WTC11 (cell line): ENCODE measurements around the gene ZNF415. TPM values are rescaled to one million over a fixed set of nuclear protein-coding genes. Genes with fewer than 3 reads are reported as not detected.

Experiments used
- ATAC-seq: fragments of 200-7000 bp; cut with Tn5 transposase; 2 replicates; pipeline ENCODE4 v1.10.0; 2021; ENCODE audit warnings: mild to moderate bottlenecking, moderate library complexity
- CTCF ChIA-PET: fragments of 300-600 bp; sonication (Branson Sonifier 250); formaldehyde crosslinking; loops from one replicate; lab custom pipeline; 2021; ENCODE audit warnings: antibody characterized with exemption; lab: Charles Lee
- POLR2A ChIA-PET: fragments of 350-600 bp; sonication (Branson Sonifier 250); formaldehyde crosslinking; loops from one replicate; lab custom pipeline; 2021; ENCODE audit warnings: antibody characterized with exemption; lab: Charles Lee
- DNase-seq: peaks from one replicate; pipeline ENCODE4 v3.0.0; 2021; ENCODE audit warnings: low spot score
- H3K27ac Mint-ChIP-seq: 2 replicates; pipeline ENCODE4 v1.8.0; 2021; ENCODE audit warnings: mixed read lengths
- H3K27me3 Mint-ChIP-seq: 2 replicates; pipeline ENCODE4 v1.8.0; 2021; ENCODE audit warnings: low read depth, mild to moderate bottlenecking, moderate library complexity, mixed read lengths
- H3K36me3 Mint-ChIP-seq: 2 replicates; pipeline ENCODE4 v1.8.0; 2021; ENCODE audit warnings: mixed read lengths
- H3K4me1 Mint-ChIP-seq: 2 replicates; pipeline ENCODE4 v1.8.0; 2022; ENCODE audit warnings: mixed read lengths
- H3K4me3 Mint-ChIP-seq: 2 replicates; pipeline ENCODE4 v1.8.0; 2021; ENCODE audit warnings: mild to moderate bottlenecking, moderate library complexity, mixed read lengths
- H3K9me3 Mint-ChIP-seq: 2 replicates; pipeline ENCODE4 v1.8.0; 2021; ENCODE audit warnings: mixed read lengths
- AFF4 ChIP-seq: sonication (generic); formaldehyde crosslinking; IDR thresholded peaks from 2 replicates; pipeline ENCODE4 v1.8.1; 2023; ENCODE audit warnings: mild to moderate bottlenecking, missing genetic modification reagents, borderline replicate concordance
- ATF3 ChIP-seq: sonication (generic); formaldehyde crosslinking; conservative IDR thresholded peaks from 2 replicates; pipeline ENCODE4 v1.8.1; 2022; ENCODE audit warnings: mild to moderate bottlenecking, missing genetic modification reagents
- CBFB ChIP-seq: sonication (generic); formaldehyde crosslinking; IDR thresholded peaks from 2 replicates; pipeline ENCODE4 v1.8.1; 2022; ENCODE audit warnings: mild to moderate bottlenecking, low read depth, missing genetic modification reagents
- GTF2I ChIP-seq: fragments of 250-450 bp; sonication (Bioruptor Pico); conservative IDR thresholded peaks from 2 replicates; pipeline ENCODE4 v1.4.0; 2021; ENCODE audit warnings: mild to moderate bottlenecking
- KAT7 ChIP-seq: sonication (generic); formaldehyde crosslinking; IDR thresholded peaks from 2 replicates; pipeline ENCODE4 v1.8.1; 2023; ENCODE audit warnings: missing genetic modification reagents, mild to moderate bottlenecking, borderline replicate concordance
- MXD4 ChIP-seq: fragments of 250-450 bp; sonication (Bioruptor Pico); IDR thresholded peaks from 2 replicates; pipeline ENCODE4 v1.8.0; 2021; ENCODE audit warnings: mild to moderate bottlenecking, moderate library complexity, borderline replicate concordance
- NFATC4 ChIP-seq: fragments of 250-450 bp; sonication (Bioruptor Pico); IDR thresholded peaks from 2 replicates; pipeline ENCODE4 v1.9.0; 2021; ENCODE audit warnings: mild to moderate bottlenecking
- RELA ChIP-seq: sonication (generic); formaldehyde crosslinking; IDR thresholded peaks from 2 replicates; pipeline ENCODE4 v1.8.1; 2022; ENCODE audit warnings: missing genetic modification reagents, mild to moderate bottlenecking, borderline replicate concordance
- ZNF138 ChIP-seq: sonication (generic); formaldehyde crosslinking; conservative IDR thresholded peaks from 2 replicates; pipeline ENCODE4 v1.8.1; 2022; ENCODE audit warnings: mild to moderate bottlenecking, moderate library complexity, missing genetic modification reagents
- ZNF219 ChIP-seq: sonication (generic); formaldehyde crosslinking; IDR thresholded peaks from 2 replicates; pipeline ENCODE4 v1.8.0; 2023; ENCODE audit warnings: missing genetic modification reagents, mild to moderate bottlenecking, borderline replicate concordance
- ZNF232 ChIP-seq: sonication (generic); formaldehyde crosslinking; IDR thresholded peaks from 2 replicates; pipeline ENCODE4 v1.8.0; 2022; ENCODE audit warnings: mild to moderate bottlenecking, missing genetic modification reagents
- ZNF396 ChIP-seq: fragments of 250-450 bp; sonication (Bioruptor Pico); IDR thresholded peaks from 2 replicates; pipeline ENCODE4 v1.8.0; 2021; ENCODE audit warnings: mild to moderate bottlenecking, moderate library complexity, borderline replicate concordance
- ZNF532 ChIP-seq: fragments of 250-450 bp; sonication (Bioruptor Pico); IDR thresholded peaks from 2 replicates; pipeline ENCODE4 v1.9.0; 2021; ENCODE audit warnings: mild to moderate bottlenecking, borderline replicate concordance
- total RNA-seq: library from RNA; stranded (reverse); gene quantifications from 3 replicates; pipeline ENCODE4 v1.2.3, GENCODE V29; 2021
- TF ChIP-seq, protein P1 (sequence below): sonication (generic); formaldehyde crosslinking; IDR thresholded peaks from 2 replicates; pipeline ENCODE4 v1.8.0; 2023; ENCODE audit warnings: missing genetic modification reagents, mild to moderate bottlenecking, borderline replicate concordance
- TF ChIP-seq, protein P2 (sequence below): sonication (generic); formaldehyde crosslinking; conservative IDR thresholded peaks from 2 replicates; pipeline ENCODE4 v1.8.1; 2023; ENCODE audit warnings: mild to moderate bottlenecking, low read depth, missing genetic modification reagents, moderate library complexity
- TF ChIP-seq, protein P3 (sequence below): sonication (generic); formaldehyde crosslinking; IDR thresholded peaks from 2 replicates; pipeline ENCODE4 v1.8.1; 2023; ENCODE audit warnings: mild to moderate bottlenecking, missing genetic modification reagents

ZNF415 gene
- total RNA-seq, 1 experiment from 2014 or later: 11.2 TPM

- TF ChIP-seq ZNF219: no peak
- TF ChIP-seq NFATC4 (CRISPR knock-in tag): no peak
- no peak for TF ChIP-seq MXD4 (CRISPR knock-in tag)
- no peak for TF ChIP-seq ZNF232
- TF ChIP-seq, protein P1, sequence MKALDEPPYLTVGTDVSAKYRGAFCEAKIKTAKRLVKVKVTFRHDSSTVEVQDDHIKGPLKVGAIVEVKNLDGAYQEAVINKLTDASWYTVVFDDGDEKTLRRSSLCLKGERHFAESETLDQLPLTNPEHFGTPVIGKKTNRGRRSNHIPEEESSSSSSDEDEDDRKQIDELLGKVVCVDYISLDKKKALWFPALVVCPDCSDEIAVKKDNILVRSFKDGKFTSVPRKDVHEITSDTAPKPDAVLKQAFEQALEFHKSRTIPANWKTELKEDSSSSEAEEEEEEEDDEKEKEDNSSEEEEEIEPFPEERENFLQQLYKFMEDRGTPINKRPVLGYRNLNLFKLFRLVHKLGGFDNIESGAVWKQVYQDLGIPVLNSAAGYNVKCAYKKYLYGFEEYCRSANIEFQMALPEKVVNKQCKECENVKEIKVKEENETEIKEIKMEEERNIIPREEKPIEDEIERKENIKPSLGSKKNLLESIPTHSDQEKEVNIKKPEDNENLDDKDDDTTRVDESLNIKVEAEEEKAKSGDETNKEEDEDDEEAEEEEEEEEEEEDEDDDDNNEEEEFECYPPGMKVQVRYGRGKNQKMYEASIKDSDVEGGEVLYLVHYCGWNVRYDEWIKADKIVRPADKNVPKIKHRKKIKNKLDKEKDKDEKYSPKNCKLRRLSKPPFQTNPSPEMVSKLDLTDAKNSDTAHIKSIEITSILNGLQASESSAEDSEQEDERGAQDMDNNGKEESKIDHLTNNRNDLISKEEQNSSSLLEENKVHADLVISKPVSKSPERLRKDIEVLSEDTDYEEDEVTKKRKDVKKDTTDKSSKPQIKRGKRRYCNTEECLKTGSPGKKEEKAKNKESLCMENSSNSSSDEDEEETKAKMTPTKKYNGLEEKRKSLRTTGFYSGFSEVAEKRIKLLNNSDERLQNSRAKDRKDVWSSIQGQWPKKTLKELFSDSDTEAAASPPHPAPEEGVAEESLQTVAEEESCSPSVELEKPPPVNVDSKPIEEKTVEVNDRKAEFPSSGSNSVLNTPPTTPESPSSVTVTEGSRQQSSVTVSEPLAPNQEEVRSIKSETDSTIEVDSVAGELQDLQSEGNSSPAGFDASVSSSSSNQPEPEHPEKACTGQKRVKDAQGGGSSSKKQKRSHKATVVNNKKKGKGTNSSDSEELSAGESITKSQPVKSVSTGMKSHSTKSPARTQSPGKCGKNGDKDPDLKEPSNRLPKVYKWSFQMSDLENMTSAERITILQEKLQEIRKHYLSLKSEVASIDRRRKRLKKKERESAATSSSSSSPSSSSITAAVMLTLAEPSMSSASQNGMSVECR (CRISPR knock-in tag): no peak
- no peak for TF ChIP-seq ZNF396 (CRISPR knock-in tag)
- TF ChIP-seq ATF3 (CRISPR knock-in tag): no peak
- no peak for TF ChIP-seq GTF2I (CRISPR knock-in tag)
- TF ChIP-seq ZNF532 (CRISPR knock-in tag): no peak
- no peak for TF ChIP-seq ZNF138 (CRISPR knock-in tag)
- no peak for TF ChIP-seq CBFB (CRISPR knock-in tag)
- no peak for TF ChIP-seq AFF4
- no peak for TF ChIP-seq RELA (CRISPR knock-in tag)
- TF ChIP-seq, protein P2, sequence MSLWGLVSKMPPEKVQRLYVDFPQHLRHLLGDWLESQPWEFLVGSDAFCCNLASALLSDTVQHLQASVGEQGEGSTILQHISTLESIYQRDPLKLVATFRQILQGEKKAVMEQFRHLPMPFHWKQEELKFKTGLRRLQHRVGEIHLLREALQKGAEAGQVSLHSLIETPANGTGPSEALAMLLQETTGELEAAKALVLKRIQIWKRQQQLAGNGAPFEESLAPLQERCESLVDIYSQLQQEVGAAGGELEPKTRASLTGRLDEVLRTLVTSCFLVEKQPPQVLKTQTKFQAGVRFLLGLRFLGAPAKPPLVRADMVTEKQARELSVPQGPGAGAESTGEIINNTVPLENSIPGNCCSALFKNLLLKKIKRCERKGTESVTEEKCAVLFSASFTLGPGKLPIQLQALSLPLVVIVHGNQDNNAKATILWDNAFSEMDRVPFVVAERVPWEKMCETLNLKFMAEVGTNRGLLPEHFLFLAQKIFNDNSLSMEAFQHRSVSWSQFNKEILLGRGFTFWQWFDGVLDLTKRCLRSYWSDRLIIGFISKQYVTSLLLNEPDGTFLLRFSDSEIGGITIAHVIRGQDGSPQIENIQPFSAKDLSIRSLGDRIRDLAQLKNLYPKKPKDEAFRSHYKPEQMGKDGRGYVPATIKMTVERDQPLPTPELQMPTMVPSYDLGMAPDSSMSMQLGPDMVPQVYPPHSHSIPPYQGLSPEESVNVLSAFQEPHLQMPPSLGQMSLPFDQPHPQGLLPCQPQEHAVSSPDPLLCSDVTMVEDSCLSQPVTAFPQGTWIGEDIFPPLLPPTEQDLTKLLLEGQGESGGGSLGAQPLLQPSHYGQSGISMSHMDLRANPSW (CRISPR knock-in tag): no peak
- no peak for TF ChIP-seq KAT7 (CRISPR knock-in tag)
- TF ChIP-seq, protein P3, sequence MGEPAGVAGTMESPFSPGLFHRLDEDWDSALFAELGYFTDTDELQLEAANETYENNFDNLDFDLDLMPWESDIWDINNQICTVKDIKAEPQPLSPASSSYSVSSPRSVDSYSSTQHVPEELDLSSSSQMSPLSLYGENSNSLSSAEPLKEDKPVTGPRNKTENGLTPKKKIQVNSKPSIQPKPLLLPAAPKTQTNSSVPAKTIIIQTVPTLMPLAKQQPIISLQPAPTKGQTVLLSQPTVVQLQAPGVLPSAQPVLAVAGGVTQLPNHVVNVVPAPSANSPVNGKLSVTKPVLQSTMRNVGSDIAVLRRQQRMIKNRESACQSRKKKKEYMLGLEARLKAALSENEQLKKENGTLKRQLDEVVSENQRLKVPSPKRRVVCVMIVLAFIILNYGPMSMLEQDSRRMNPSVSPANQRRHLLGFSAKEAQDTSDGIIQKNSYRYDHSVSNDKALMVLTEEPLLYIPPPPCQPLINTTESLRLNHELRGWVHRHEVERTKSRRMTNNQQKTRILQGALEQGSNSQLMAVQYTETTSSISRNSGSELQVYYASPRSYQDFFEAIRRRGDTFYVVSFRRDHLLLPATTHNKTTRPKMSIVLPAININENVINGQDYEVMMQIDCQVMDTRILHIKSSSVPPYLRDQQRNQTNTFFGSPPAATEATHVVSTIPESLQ (CRISPR knock-in tag): no peak
- ATAC-seq (no peak), DNase-seq (no peak)
- peaks cover 40% of the 10 kb centered on the region for H3K9me3 Mint-ChIP-seq
- no peak overlapping the region for H3K27ac Mint-ChIP-seq
- POLR2A ChIA-PET: no interaction called here
- H3K4me1 Mint-ChIP-seq: peaks cover 14% of the 10 kb centered on the region
- CTCF ChIA-PET: no interaction called here
- no peak overlapping the region for H3K4me3 Mint-ChIP-seq
- H3K27me3 Mint-ChIP-seq: peaks cover 21% of the 10 kb centered on the region
- H3K36me3 Mint-ChIP-seq: peaks cover 37% of the 10 kb centered on the region
Measured at GRCh38 chr19:53136432-53136831, 3.7 kb upstream of the ZNF415 start.
